Prostate gland (tissue), 2 donors: ENCODE measurements around the gene LYRM2. TPM values are rescaled to one million over a fixed set of nuclear protein-coding genes. Genes with fewer than 3 reads are reported as not detected.

ENCODE experiments used
- DNase-seq: peaks from one replicate; pipeline ENCODE4 v3.0.0-alpha.2; 2019; ENCODE audit warnings: low spot score
- H3K27ac ChIP-seq, 2 donors: fragments of 200-600 bp; sonication (generic); 2 replicates each; pipeline ENCODE4 v1.5.1; 2017 to 2019
- H3K27me3 ChIP-seq: fragments of 200-600 bp; sonication (generic); replicated peaks from 2 replicates; pipeline ENCODE4 v1.5.1; 2019; ENCODE audit not compliant: insufficient read depth
- H3K36me3 ChIP-seq, 2 donors: fragments of 200-600 bp; sonication (generic); 1 replicate in 1 of 2; 2 replicates in 1 of 2; pipeline versions ENCODE4 v1.5.1 to v1.8.1; 2017 to 2019
- H3K4me1 ChIP-seq: fragments of 200-600 bp; sonication (generic); replicated peaks from 2 replicates; pipeline ENCODE4 v1.5.1; 2019
- H3K4me3 ChIP-seq, 2 donors: fragments of 200-600 bp; sonication (generic); 2 replicates each; pipeline ENCODE4 v1.5.1; 2017 to 2019
- H3K9me3 ChIP-seq: fragments of 200-600 bp; sonication (generic); 2 replicates; pipeline ENCODE4 v1.5.1; 2017
- CTCF ChIP-seq, 4 experiments: fragments of 200-600 bp in 2 of 4; fragments of 450-650 bp in 2 of 4; sonication (generic) in 2 of 4; IDR thresholded peaks; 1 replicate in 3 of 4; 2 replicates in 1 of 4; pipeline ENCODE4 v1.5.1; 2016 to 2019; ENCODE audit warnings: antibody characterized with exemption in 4 of 4, mild to moderate bottlenecking in 2 of 4, moderate library complexity in 2 of 4
- POLR2A ChIP-seq: fragments of 450-650 bp; IDR thresholded peaks from one replicate; pipeline ENCODE4 v1.6.1; 2016; ENCODE audit warnings: antibody characterized with exemption, mild to moderate bottlenecking
- POLR2AphosphoS5 ChIP-seq: sonication (generic); formaldehyde crosslinking; IDR thresholded peaks from one replicate; pipeline ENCODE4 v1.6.1; 2017; ENCODE audit warnings: antibody characterized with exemption
- WGBS: methylation state at CpG from one replicate; pipeline ENCODE4 v1.1.5; 2018; 5-methylcytosine and 5-hydroxymethylcytosine counted together
- intact Hi-C: fragments of 100-400 bp; cut with DNase I; formaldehyde crosslinking; loops from one replicate; pipeline ENCODE4 v1.14.2; 2022
- total RNA-seq, 2 donors: library from RNA; depleted of rRNA; stranded (reverse); fragments of >200 nt; gene quantifications; one replicate each; pipeline ENCODE4 v1.1.0, GENCODE V29; 2016

The LYRM2 gene
- total RNA-seq, 2 donors from 2014 or later = 21.3 to 25.7 TPM

GRCh38 chr6:89619567-89619966 is 19.0 kb downstream of the LYRM2 start:
- Histone ChIP-seq H3K9me3 (no peaks in the 10 kb centered on the region), H3K4me1 (no peaks in the 10 kb centered on the region), H3K36me3 (no peaks in the 10 kb centered on the region), H3K27me3 (no peaks in the 10 kb centered on the region), H3K27ac (no peak overlapping the region), H3K4me3 (no peak overlapping the region)
- 91% methylated on average over 6 of the region's 6 CpGs for WGBS
- intact Hi-C loops = no loop called here
- no peak for DNase-seq
- TF ChIP-seq POLR2AphosphoS5 (no peak), CTCF (IDR thresholded peaks at IDR 0.05) (no peak), POLR2A (no peak)

GRCh38 chr6:89618026-89618425 is 20.5 kb downstream of the LYRM2 start:
- H3K36me3 ChIP-seq = no peaks in the 10 kb centered on the region
- intact Hi-C loops = no loop called here
- no peak overlapping the region for H3K4me3 ChIP-seq
- H3K27me3 ChIP-seq = no peaks in the 10 kb centered on the region
- H3K4me1 ChIP-seq = no peaks in the 10 kb centered on the region
- no peaks in the 10 kb centered on the region for H3K9me3 ChIP-seq
- no peak for TF ChIP-seq CTCF (IDR thresholded peaks at IDR 0.05)
- TF ChIP-seq POLR2AphosphoS5 = no peak
- TF ChIP-seq POLR2A = no peak
- WGBS = 93% methylated on average over 6 of the region's 6 CpGs
- H3K27ac ChIP-seq = no peak overlapping the region
- DNase-seq = no peak

GRCh38 chr6:89616531-89616930 is 22.0 kb downstream of the LYRM2 start:
- H3K4me1 ChIP-seq = no peaks in the 10 kb centered on the region
- 96% methylated on average over 5 of the region's 5 CpGs for WGBS
- TF ChIP-seq CTCF (IDR thresholded peaks at IDR 0.05) (no peak), POLR2A (no peak), POLR2AphosphoS5 (no peak)
- no peak overlapping the region for H3K4me3 ChIP-seq
- intact Hi-C loops = no loop called here
- H3K36me3 ChIP-seq = no peaks in the 10 kb centered on the region
- no peak for DNase-seq
- no peaks in the 10 kb centered on the region for H3K9me3 ChIP-seq
- no peak overlapping the region for H3K27ac ChIP-seq
- no peaks in the 10 kb centered on the region for H3K27me3 ChIP-seq

GRCh38 chr6:89615882-89616281 is 22.7 kb downstream of the LYRM2 start:
- Histone ChIP-seq H3K9me3 (no peaks in the 10 kb centered on the region), H3K27me3 (no peaks in the 10 kb centered on the region), H3K27ac (no peak overlapping the region), H3K4me3 (no peak overlapping the region), H3K4me1 (no peaks in the 10 kb centered on the region), H3K36me3 (no peaks in the 10 kb centered on the region)
- WGBS = 83% methylated on average over 5 of the region's 5 CpGs
- DNase-seq = no peak
- intact Hi-C loops = no loop called here
- TF ChIP-seq POLR2AphosphoS5 = no peak
- no peak for TF ChIP-seq CTCF (IDR thresholded peaks at IDR 0.05)
- no peak for TF ChIP-seq POLR2A

- Histone ChIP-seq H3K4me1 (no peaks in the 10 kb centered on the region), H3K27ac (no peak overlapping the region), H3K9me3 (no peaks in the 10 kb centered on the region), H3K27me3 (no peaks in the 10 kb centered on the region), H3K4me3 (no peak overlapping the region), H3K36me3 (no peaks in the 10 kb centered on the region)
- TF ChIP-seq CTCF (IDR thresholded peaks at IDR 0.05) (no peak), POLR2A (no peak), POLR2AphosphoS5 (no peak)
- DNase-seq = no peak
- WGBS = 67% methylated on average over 5 of the region's 5 CpGs
- intact Hi-C loops = no loop called here
These were observed 24.8 kb downstream of the LYRM2 start for GRCh38 chr6:89613790-89614189.
